ENCODE measurements around the gene FAM222A. TPM values are rescaled to one million over a fixed set of nuclear protein-coding genes. Genes with fewer than 3 reads are reported as not detected.

FAM222A gene
- total RNA-seq, 3 donors from 2014 or later, result 1.7 to 4.4 (median 3.5) TPM

DNA sequence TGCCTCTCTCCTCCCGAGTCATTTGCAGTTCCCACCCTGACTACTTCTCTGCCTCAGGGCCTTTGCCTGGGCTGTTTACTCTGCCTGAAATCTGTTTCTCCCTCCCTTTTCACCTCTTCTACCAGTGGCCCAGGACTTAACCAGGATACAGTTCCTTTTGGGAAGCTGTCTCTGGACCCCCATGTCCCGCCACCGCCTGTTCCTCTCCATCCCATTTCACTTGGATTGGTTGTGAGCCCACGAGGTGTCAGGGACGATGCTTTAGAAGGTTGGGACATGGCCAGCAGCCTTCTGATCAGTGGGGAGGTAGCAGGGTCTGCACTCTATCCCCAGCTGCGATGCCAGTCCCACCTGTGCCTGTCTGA lies 51.8 kb downstream of the FAM222A start:
- intact Hi-C loops (cut with DNase I, micrococcal nuclease), result no loop called here
- ATAC-seq (no peak), DNase-seq (no peak)
- Histone ChIP-seq H3K4me3 (no peak overlapping the region), H3K4me1 (ENCODE audit: low read depth) (no peaks in the 10 kb centered on the region), H3K9me3 (peaks cover 2% of the 10 kb centered on the region), H3K36me3 (ENCODE audit: low read depth) (no peaks in the 10 kb centered on the region)
- no peak for TF ChIP-seq CTCF (IDR thresholded peaks at IDR 0.05)

GRCh38 chr12:109766251-109766778 lies 52.7 kb downstream of the FAM222A start:
- Histone ChIP-seq H3K4me3 (no peak overlapping the region), H3K9me3 (peaks cover 2% of the 10 kb centered on the region), H3K4me1 (ENCODE audit: low read depth) (no peaks in the 10 kb centered on the region), H3K36me3 (ENCODE audit: low read depth) (no peaks in the 10 kb centered on the region)
- intact Hi-C loops (cut with DNase I, micrococcal nuclease), result no loop called here
- DNase-seq (no peak), ATAC-seq (no peak)
- TF ChIP-seq CTCF (IDR thresholded peaks at IDR 0.05), result no peak

GRCh38 chr12:109767456-109767855 lies 53.8 kb downstream of the FAM222A start:
- ATAC-seq (no peak), DNase-seq (no peak)
- Histone ChIP-seq H3K4me3 (no peak overlapping the region), H3K36me3 (ENCODE audit: low read depth) (no peaks in the 10 kb centered on the region), H3K9me3 (peaks cover 2% of the 10 kb centered on the region), H3K4me1 (ENCODE audit: low read depth) (no peaks in the 10 kb centered on the region)
- intact Hi-C loops (cut with DNase I, micrococcal nuclease), result no loop called here
- TF ChIP-seq CTCF (IDR thresholded peaks at IDR 0.05), result no peak

DNA sequence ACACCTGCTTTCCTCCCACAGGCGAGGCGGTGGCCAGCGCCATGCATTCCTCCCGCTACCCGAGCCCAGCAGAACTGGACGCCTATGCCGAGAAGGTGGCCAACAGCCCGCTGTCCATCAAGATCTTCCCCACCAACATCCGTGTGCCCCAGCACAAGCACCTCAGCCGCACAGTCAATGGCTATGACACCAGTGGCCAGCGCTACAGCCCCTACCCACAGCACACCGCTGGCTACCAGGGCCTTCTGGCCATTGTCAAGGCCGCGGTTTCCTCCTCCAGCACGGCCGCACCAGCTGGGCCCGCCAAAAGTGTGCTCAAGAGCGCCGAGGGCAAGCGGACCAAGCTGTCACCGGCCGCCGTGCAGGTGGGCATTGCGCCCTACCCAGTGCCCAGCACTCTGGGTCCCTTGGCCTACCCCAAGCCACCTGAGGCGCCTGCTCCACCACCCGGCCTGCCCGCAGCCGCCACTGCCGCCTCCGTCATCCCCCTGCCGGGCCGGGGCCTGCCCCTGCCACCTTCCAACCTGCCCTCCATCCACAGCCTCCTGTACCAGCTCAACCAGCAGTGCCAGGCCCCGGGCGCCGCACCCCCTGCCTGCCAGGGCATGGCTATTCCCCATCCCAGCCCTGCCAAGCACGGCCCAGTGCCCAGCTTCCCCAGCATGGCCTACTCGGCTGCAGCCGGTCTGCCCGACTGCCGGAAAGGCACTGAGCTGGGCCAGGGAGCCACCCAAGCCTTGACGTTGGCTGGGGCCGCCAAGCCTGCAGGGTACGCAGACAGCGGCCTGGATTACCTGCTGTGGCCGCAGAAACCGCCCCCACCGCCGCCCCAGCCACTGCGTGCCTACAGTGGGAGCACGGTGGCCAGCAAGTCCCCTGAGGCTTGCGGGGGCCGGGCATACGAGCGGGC lies 54.6 kb downstream of the FAM222A start:
- ATAC-seq, result no peak
- H3K4me3 ChIP-seq, result no peak overlapping the region
- H3K36me3 ChIP-seq (ENCODE audit: low read depth), result no peaks in the 10 kb centered on the region
- H3K9me3 ChIP-seq, result peaks cover 2% of the 10 kb centered on the region
- DNase-seq, result no peak
- intact Hi-C loops (cut with DNase I, micrococcal nuclease), result no loop called here
- no peak for TF ChIP-seq CTCF (IDR thresholded peaks at IDR 0.05)
- H3K4me1 ChIP-seq (ENCODE audit: low read depth), result peaks cover 3% of the 10 kb centered on the region

GRCh38 chr12:109768901-109769670 lies 55.5 kb downstream of the FAM222A start:
- Histone ChIP-seq H3K4me1 (ENCODE audit: low read depth) (peaks cover 3% of the 10 kb centered on the region), H3K36me3 (ENCODE audit: low read depth) (no peaks in the 10 kb centered on the region), H3K4me3 (no peak overlapping the region), H3K9me3 (no peaks in the 10 kb centered on the region)
- no peak for TF ChIP-seq CTCF (IDR thresholded peaks at IDR 0.05)
- ATAC-seq, result no peak
- intact Hi-C loops (cut with DNase I, micrococcal nuclease), result no loop called here
- DNase-seq, result no peak

Data from mucosa of descending colon (tissue), 3 donors.